ENCODE data around the gene NMT1. TPM values are rescaled to one million over a fixed set of nuclear protein-coding genes. Genes with fewer than 3 reads are reported as not detected.

The NMT1 gene
- polyA plus RNA-seq, 1 of the 3 experiments (the other 2 are of a cell fraction) = 30.1 TPM

DNA sequence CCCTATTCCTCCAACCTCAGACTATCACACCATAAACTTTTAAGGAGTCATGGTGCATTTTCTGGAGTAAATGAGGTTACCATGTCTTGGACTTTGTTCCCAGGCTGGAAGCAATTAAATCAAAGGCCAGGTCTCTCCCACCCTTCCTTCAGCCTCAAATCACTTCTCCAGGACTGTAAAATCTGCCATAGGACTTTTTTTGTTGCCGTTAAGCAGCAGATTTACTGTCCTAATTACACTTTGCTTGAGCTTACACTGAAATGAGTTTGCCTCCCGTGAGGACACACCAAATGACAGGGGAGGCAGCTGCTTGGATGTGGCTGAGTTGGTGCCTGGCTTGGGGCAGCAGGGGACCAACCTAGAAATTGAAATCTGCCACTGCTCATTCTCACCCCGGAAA is 24.4 kb upstream of the NMT1 start:
- no peaks in the 10 kb centered on the region for H3F3A ChIP-seq (replicated peaks; ENCODE audit: insufficient read depth)
- no peak overlapping the region for H3K9ac ChIP-seq
- peaks cover 19% of the 10 kb centered on the region; the same call in 1 of the 2 replicates for H3K79me2 ChIP-seq (ENCODE audit: insufficient read depth)
- H3K36me3 ChIP-seq (replicated peaks in 1 of 2; ENCODE audit: control insufficient read depth in 1 of 2, insufficient read depth in 2 of 2, low read length in 1 of 2) = peaks cover 0 to 8% of the 10 kb centered on the region in 2 experiments
- ChIA-PET POLR2A (no interaction called here), CTCF (interaction anchor here (0.9 to 1.0 kb wide), 3 partner anchors 9 to 15 kb away, joined by 3 to 4 read pairs (median 4); no protein-coding TSS in a partner anchor)
- H3K4me2 ChIP-seq = no peak overlapping the region
- H3K9me2 ChIP-seq = no peaks in the 10 kb centered on the region
- WGBS (ENCODE audit: low lambda C conversion rate) = 81% methylated on average over 3 of the region's 3 CpGs
- H3K4me1 ChIP-seq (ENCODE audit: control insufficient read depth in 1 of 2, insufficient read depth in 2 of 2, low read depth in 1 of 2, low read length in 1 of 2) = peaks cover 0 to 25% of the 10 kb centered on the region in 2 experiments; a peak in 1 of 4 replicates
- H3K4me3 ChIP-seq (ENCODE audit: low read depth in 2 of 2, low read length in 1 of 2) = no peak overlapping the region
- no peak overlapping the region; a peak in 1 of 4 replicates for H3K27ac ChIP-seq (ENCODE audit: low read depth in 2 of 2, low read length in 1 of 2)
- no peak overlapping the region for H2AFZ ChIP-seq (ENCODE audit: low read depth)
- H3K27me3 ChIP-seq (ENCODE audit: insufficient read depth) = no peaks in the 10 kb centered on the region
- TF ChIP-seq FOXM1 (IDR thresholded peaks at IDR 0.05; ENCODE audit: low read depth) (no peak), RFX5 (IDR thresholded peaks at IDR 0.05; ENCODE audit: low read length) (no peak), MXI1 (IDR thresholded peaks at IDR 0.05; ENCODE audit: low read depth, low read length) (no peak), EP300 (IDR thresholded peaks at IDR 0.05; ENCODE audit: borderline replicate concordance in 1 of 2, low read depth in 1 of 2, low read length in 1 of 2) (no peak), EZH2phosphoT487 (IDR thresholded peaks at IDR 0.05; ENCODE audit: borderline replicate concordance, low read depth) (no peak), CHD2 (IDR thresholded peaks at IDR 0.05; ENCODE audit: low read length, partially characterized antibody) (no peak), ELF1 (IDR thresholded peaks at IDR 0.05) (no peak), SIN3A (IDR thresholded peaks at IDR 0.05; ENCODE audit: borderline replicate concordance, low read depth, low read length) (no peak), FOXJ3 (CRISPR knock-in tag; IDR thresholded peaks at IDR 0.05) (no peak)
- TF ChIP-seq, protein P1, sequence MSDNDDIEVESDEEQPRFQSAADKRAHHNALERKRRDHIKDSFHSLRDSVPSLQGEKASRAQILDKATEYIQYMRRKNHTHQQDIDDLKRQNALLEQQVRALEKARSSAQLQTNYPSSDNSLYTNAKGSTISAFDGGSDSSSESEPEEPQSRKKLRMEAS (IDR thresholded peaks at IDR 0.05; ENCODE audit: low read depth) = no peak
- no peaks in the 10 kb centered on the region for H3K9me3 ChIP-seq
- DNase-seq = no peak
- no peaks in the 10 kb centered on the region for H4K20me1 ChIP-seq (ENCODE audit: insufficient read depth)

DNA sequence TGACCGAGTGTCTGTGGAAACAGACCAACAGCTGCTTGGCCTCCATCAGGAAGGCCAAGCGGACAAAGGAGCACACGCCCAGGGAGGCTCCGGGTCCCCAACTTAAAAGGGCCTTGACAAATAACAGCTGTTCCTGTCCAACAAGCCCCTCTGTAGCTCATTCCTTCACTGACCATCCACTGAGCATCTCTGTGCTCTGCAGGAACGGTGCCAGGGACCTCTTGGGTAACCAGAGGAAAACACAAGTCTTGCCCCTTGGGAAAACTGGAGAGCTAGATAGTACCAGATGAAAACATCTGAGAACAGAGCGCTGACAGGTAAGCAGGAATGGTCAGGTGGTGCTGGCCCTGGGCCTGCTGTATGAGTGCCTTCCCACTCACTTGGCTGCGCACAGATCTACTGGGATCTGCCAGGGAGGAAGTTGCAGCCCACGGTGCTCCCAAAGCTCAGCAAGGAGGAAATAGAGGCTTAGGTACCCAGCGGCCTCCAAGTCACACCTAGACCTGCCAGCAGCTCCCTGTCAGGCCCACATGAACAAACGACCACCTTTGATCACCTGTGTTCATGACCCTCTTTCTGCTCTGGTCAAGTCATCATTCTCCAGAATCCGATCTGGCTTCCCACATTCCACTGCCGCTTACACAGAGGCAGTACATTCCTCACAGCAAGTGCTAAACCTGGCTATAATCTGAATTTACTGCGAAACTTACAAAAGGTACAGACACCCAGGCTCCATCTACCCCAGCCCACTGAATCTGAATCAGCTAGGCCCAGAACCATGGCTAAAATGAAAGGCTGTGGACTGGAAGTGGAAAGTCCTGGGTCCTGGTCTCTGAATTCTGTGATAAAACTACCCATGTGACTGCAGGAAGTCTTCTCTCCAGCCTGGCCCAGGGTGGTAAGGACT is 22.1 kb upstream of the NMT1 start:
- TF ChIP-seq, protein P2, sequence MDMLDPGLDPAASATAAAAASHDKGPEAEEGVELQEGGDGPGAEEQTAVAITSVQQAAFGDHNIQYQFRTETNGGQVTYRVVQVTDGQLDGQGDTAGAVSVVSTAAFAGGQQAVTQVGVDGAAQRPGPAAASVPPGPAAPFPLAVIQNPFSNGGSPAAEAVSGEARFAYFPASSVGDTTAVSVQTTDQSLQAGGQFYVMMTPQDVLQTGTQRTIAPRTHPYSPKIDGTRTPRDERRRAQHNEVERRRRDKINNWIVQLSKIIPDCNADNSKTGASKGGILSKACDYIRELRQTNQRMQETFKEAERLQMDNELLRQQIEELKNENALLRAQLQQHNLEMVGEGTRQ (IDR thresholded peaks at IDR 0.05; ENCODE audit: borderline replicate concordance, low read depth, low read length) = no peak
- TF ChIP-seq FOXM1 (IDR thresholded peaks at IDR 0.05; ENCODE audit: low read depth) = no peak
- no peak for TF ChIP-seq ELF1 (IDR thresholded peaks at IDR 0.05)
- TF ChIP-seq, protein P3, sequence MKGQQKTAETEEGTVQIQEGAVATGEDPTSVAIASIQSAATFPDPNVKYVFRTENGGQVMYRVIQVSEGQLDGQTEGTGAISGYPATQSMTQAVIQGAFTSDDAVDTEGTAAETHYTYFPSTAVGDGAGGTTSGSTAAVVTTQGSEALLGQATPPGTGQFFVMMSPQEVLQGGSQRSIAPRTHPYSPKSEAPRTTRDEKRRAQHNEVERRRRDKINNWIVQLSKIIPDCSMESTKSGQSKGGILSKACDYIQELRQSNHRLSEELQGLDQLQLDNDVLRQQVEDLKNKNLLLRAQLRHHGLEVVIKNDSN (IDR thresholded peaks at IDR 0.05; ENCODE audit: borderline replicate concordance, low read depth) = no peak
- TF ChIP-seq, protein P4, sequence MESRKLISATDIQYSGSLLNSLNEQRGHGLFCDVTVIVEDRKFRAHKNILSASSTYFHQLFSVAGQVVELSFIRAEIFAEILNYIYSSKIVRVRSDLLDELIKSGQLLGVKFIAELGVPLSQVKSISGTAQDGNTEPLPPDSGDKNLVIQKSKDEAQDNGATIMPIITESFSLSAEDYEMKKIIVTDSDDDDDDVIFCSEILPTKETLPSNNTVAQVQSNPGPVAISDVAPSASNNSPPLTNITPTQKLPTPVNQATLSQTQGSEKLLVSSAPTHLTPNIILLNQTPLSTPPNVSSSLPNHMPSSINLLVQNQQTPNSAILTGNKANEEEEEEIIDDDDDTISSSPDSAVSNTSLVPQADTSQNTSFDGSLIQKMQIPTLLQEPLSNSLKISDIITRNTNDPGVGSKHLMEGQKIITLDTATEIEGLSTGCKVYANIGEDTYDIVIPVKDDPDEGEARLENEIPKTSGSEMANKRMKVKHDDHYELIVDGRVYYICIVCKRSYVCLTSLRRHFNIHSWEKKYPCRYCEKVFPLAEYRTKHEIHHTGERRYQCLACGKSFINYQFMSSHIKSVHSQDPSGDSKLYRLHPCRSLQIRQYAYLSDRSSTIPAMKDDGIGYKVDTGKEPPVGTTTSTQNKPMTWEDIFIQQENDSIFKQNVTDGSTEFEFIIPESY (IDR thresholded peaks at IDR 0.05; ENCODE audit: borderline replicate concordance, low read depth) = no peak
- TF ChIP-seq RCOR1 (IDR thresholded peaks at IDR 0.05; ENCODE audit: low read length) = no peak
- H3K79me2 ChIP-seq (ENCODE audit: insufficient read depth) = peaks cover 40% of the 10 kb centered on the region; the same call in 1 of the 2 replicates
- no peak overlapping the region for H3K4me2 ChIP-seq
- no peaks in the 10 kb centered on the region for H3K27me3 ChIP-seq (ENCODE audit: insufficient read depth)
- 87% methylated on average over 12 of the region's 13 CpGs for WGBS (ENCODE audit: low lambda C conversion rate)
- peaks cover 0 to 6% of the 10 kb centered on the region in 2 experiments for H3K36me3 ChIP-seq (replicated peaks in 1 of 2; ENCODE audit: control insufficient read depth in 1 of 2, insufficient read depth in 2 of 2, low read length in 1 of 2)
- H3F3A ChIP-seq (replicated peaks; ENCODE audit: insufficient read depth) = no peaks in the 10 kb centered on the region
- 0 out of 2 replicates have a peak, but pooled peaks cover 2% of the 10 kb centered on the region for H4K20me1 ChIP-seq (ENCODE audit: insufficient read depth)
- H3K9me3 ChIP-seq = no peaks in the 10 kb centered on the region
- POLR2A ChIA-PET = interaction anchor here (1.2 kb wide), 1 partner anchor 12 kb away, joined by 3 read pairs; no protein-coding TSS in a partner anchor
- H3K4me3 ChIP-seq (ENCODE audit: low read depth in 2 of 2, low read length in 1 of 2) = no peak overlapping the region
- no peak overlapping the region for H2AFZ ChIP-seq (ENCODE audit: low read depth)
- H3K4me1 ChIP-seq (ENCODE audit: control insufficient read depth in 1 of 2, insufficient read depth in 2 of 2, low read depth in 1 of 2, low read length in 1 of 2) = peaks cover 9 to 23% of the 10 kb centered on the region in 2 experiments; a peak in 2 of 4 replicates
- no peak for DNase-seq
- H3K9ac ChIP-seq = no peak overlapping the region
- no peak overlapping the region for H3K27ac ChIP-seq (ENCODE audit: low read depth in 2 of 2, low read length in 1 of 2)
- CTCF ChIA-PET = interaction anchor here (1.2 to 1.7 kb wide), 4 partner anchors 10 to 160 kb away, joined by 3 to 5 read pairs (median 4); no protein-coding TSS in a partner anchor
- no peaks in the 10 kb centered on the region for H3K9me2 ChIP-seq

Data from SK-N-SH (cell line).